Measurements from ENCODE around the gene MYH9. TPM values are rescaled to one million over a fixed set of nuclear protein-coding genes. Genes with fewer than 3 reads are reported as not detected.

MYH9 gene
- total RNA-seq, 1 experiment from 2014 or later: 308 TPM

- no peak for DNase-seq (ENCODE audit: low read depth)
Observed at GRCh38 chr22:36233796-36234195, 154.0 kb downstream of the MYH9 start.

GRCh38 chr22:36232715-36233401 lies 154.9 kb downstream of the MYH9 start:
- no peak for DNase-seq (ENCODE audit: low read depth)

Small RNA genes lying within 50 kb of the gene (small RNA-seq; reads per million reads assigned to genes)
- gene MIR6819: not detected

Other genes starting within 250 kb of the MYH9 start
- gene APOL3, start 227.2 kb downstream of the MYH9 start, total RNA-seq (2014; rRNA removed; shearing (Covaris generic)): 2.0 and 3.0 TPM in 2 replicates
- gene APOL4, start 186.2 kb downstream of the MYH9 start, total RNA-seq (2014; rRNA removed; shearing (Covaris generic)): not detected in 2 replicates
- 20.6 and 21.9 TPM in 2 replicates for gene APOL2, start 148.4 kb downstream of the MYH9 start, total RNA-seq (2014; rRNA removed; shearing (Covaris generic))
- 4.0 and 4.6 TPM in 2 replicates for gene APOL1, start 134.8 kb downstream of the MYH9 start, total RNA-seq (2014; rRNA removed; shearing (Covaris generic))
- gene TXN2, start 93.7 kb upstream of the MYH9 start, total RNA-seq (2014; rRNA removed; shearing (Covaris generic)): 33.6 and 46.9 TPM in 2 replicates
- gene FOXRED2, start 119.1 kb upstream of the MYH9 start, total RNA-seq (2014; rRNA removed; shearing (Covaris generic)): 20.9 and 26.7 TPM in 2 replicates
- gene EIF3D, start 141.2 kb upstream of the MYH9 start, total RNA-seq (2014; rRNA removed; shearing (Covaris generic)): 495 and 518 TPM in 2 replicates

Data from HT1080 (cell line).